ENCODE measurements around the gene RPS24.

DNA sequence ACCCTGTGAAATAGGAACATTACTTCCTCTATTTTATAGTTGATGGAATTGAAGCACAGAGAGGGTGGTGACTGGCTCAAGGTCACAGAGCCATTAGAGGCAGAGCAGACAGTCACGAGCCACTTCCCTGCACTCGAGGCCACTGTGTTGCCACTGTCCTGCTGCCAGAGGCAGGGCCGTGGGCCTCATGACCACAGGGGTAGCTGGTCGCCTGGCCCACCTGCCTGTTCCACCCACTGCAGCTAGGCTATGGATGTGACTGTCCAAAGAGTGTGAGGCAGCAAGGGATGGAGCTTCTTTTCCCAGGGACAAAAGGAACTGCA lies 38.2 kb downstream of the RPS24 start:
- TF ChIP-seq, protein P1, sequence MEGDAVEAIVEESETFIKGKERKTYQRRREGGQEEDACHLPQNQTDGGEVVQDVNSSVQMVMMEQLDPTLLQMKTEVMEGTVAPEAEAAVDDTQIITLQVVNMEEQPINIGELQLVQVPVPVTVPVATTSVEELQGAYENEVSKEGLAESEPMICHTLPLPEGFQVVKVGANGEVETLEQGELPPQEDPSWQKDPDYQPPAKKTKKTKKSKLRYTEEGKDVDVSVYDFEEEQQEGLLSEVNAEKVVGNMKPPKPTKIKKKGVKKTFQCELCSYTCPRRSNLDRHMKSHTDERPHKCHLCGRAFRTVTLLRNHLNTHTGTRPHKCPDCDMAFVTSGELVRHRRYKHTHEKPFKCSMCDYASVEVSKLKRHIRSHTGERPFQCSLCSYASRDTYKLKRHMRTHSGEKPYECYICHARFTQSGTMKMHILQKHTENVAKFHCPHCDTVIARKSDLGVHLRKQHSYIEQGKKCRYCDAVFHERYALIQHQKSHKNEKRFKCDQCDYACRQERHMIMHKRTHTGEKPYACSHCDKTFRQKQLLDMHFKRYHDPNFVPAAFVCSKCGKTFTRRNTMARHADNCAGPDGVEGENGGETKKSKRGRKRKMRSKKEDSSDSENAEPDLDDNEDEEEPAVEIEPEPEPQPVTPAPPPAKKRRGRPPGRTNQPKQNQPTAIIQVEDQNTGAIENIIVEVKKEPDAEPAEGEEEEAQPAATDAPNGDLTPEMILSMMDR (IDR thresholded peaks at IDR 0.05; ENCODE audit: low read depth, low read length) = no peak
- TF ChIP-seq MYC (IDR thresholded peaks at IDR 0.05; ENCODE audit: low read depth, low read length) = no peak
- TF ChIP-seq MAX (IDR thresholded peaks at IDR 0.05; ENCODE audit: low read depth, low read length) = no peak

Data from NB4 (cell line).